Upper lobe of left lung (tissue), 6 donors: ENCODE results near the gene FRMPD4. TPM values are rescaled to one million over a fixed set of nuclear protein-coding genes. Genes with fewer than 3 reads are reported as not detected.

Experiments used
- ATAC-seq, 2 donors: fragments of 200-7000 bp; cut with Tn5 transposase; one replicate each; pipeline ENCODE4 v1.9.1; 2022; ENCODE audit warnings: mild to moderate bottlenecking in 2 of 2, moderate library complexity in 2 of 2; ENCODE audit not compliant: low FRiP score in 2 of 2
- DNase-seq, 2 donors: peaks; one replicate each; pipeline ENCODE4 v3.0.0-alpha.2; 2019 to 2020
- H3K27ac ChIP-seq, 4 donors: fragments of 200-600 bp; sonication (generic); one replicate each; pipeline ENCODE4 v1.5.1; 2016 to 2019
- H3K27me3 ChIP-seq, 4 donors: fragments of 200-600 bp; sonication (generic); one replicate each; pipeline ENCODE4 v1.5.1; 2017 to 2019
- H3K36me3 ChIP-seq, 4 donors: fragments of 200-600 bp; sonication (generic); one replicate each; pipeline ENCODE4 v1.5.1; 2016 to 2019
- H3K4me1 ChIP-seq, 4 donors: fragments of 200-600 bp; sonication (generic); one replicate each; pipeline ENCODE4 v1.5.1; 2018 to 2019
- H3K4me3 ChIP-seq, 4 donors: fragments of 200-600 bp; sonication (generic); one replicate each; pipeline ENCODE4 v1.5.1; 2017 to 2019; ENCODE audit warnings: mild to moderate bottlenecking in 2 of 4, moderate library complexity in 1 of 4
- H3K9me3 ChIP-seq, 4 donors: fragments of 200-600 bp; sonication (generic); one replicate each; pipeline ENCODE4 v1.5.1; 2018 to 2019
- EP300 ChIP-seq, 4 donors: sonication (generic); formaldehyde crosslinking; IDR thresholded peaks; one replicate each; pipeline ENCODE4 v1.5.1; 2017; ENCODE audit warnings: antibody characterized with exemption in 4 of 4, control low read depth in 2 of 4
- POLR2A ChIP-seq, 4 donors: fragments of 450-650 bp; IDR thresholded peaks; one replicate each; pipeline ENCODE4 v1.5.1; 2016 to 2017; ENCODE audit warnings: antibody characterized with exemption in 4 of 4, mild to moderate bottlenecking in 2 of 4
- POLR2AphosphoS5 ChIP-seq, 2 donors: sonication (generic); formaldehyde crosslinking; IDR thresholded peaks; one replicate each; pipeline ENCODE4 v1.5.1; 2017; ENCODE audit warnings: antibody characterized with exemption in 2 of 2
- WGBS, 2 donors: methylation state at CpG; one replicate each; pipeline ENCODE4 v1.1.5; 2017 to 2018; 5-methylcytosine and 5-hydroxymethylcytosine counted together
- total RNA-seq, 6 donors: library from RNA; depleted of rRNA in 4 of 6; stranded (reverse); fragments of >200 nt in 4 of 6; gene quantifications; one replicate each; pipeline versions ENCODE4 v1.1.0 to v1.2.1, GENCODE V29; 2016 to 2021
- TF ChIP-seq, protein P1 (sequence below), 6 experiments: fragments of 450-650 bp in 4 of 6; fragments of 200-600 bp in 2 of 6; sonication (generic) in 2 of 6; IDR thresholded peaks; one replicate each; pipeline ENCODE4 v1.5.1; 2016 to 2019; ENCODE audit warnings: antibody characterized with exemption in 6 of 6
- donor health status: DM: no; HTN: no; CAD: no; lungs with moderate emphysema.
- donor health status: DM: no; HTN: yes; CAD: no; lungs with severe emphysema.

The FRMPD4 gene
- total RNA-seq, 6 donors from 2014 or later, result 0.03 to 0.15 (median 0.10) TPM; not detected in 2

GRCh38 chrX:12421918-12422317 is 283.6 kb downstream of the FRMPD4 start:
- Histone ChIP-seq H3K4me3 (no peak overlapping the region), H3K36me3 (no peaks in the 10 kb centered on the region), H3K27ac (no peak overlapping the region), H3K27me3 (no peaks in the 10 kb centered on the region), H3K9me3 (no peaks in the 10 kb centered on the region), H3K4me1 (no peaks in the 10 kb centered on the region)
- no peak for ATAC-seq
- TF ChIP-seq EP300 (IDR thresholded peaks at IDR 0.05), result no peak
- TF ChIP-seq, protein P1, sequence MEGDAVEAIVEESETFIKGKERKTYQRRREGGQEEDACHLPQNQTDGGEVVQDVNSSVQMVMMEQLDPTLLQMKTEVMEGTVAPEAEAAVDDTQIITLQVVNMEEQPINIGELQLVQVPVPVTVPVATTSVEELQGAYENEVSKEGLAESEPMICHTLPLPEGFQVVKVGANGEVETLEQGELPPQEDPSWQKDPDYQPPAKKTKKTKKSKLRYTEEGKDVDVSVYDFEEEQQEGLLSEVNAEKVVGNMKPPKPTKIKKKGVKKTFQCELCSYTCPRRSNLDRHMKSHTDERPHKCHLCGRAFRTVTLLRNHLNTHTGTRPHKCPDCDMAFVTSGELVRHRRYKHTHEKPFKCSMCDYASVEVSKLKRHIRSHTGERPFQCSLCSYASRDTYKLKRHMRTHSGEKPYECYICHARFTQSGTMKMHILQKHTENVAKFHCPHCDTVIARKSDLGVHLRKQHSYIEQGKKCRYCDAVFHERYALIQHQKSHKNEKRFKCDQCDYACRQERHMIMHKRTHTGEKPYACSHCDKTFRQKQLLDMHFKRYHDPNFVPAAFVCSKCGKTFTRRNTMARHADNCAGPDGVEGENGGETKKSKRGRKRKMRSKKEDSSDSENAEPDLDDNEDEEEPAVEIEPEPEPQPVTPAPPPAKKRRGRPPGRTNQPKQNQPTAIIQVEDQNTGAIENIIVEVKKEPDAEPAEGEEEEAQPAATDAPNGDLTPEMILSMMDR (IDR thresholded peaks at IDR 0.05), result no peak
- TF ChIP-seq POLR2AphosphoS5 (IDR thresholded peaks at IDR 0.05), result no peak
- no peak for TF ChIP-seq POLR2A (IDR thresholded peaks at IDR 0.05)
- no peak for DNase-seq
- 30 to 66% methylated on average over 5 of the region's 5 CpGs for WGBS, 2 donors

DNA sequence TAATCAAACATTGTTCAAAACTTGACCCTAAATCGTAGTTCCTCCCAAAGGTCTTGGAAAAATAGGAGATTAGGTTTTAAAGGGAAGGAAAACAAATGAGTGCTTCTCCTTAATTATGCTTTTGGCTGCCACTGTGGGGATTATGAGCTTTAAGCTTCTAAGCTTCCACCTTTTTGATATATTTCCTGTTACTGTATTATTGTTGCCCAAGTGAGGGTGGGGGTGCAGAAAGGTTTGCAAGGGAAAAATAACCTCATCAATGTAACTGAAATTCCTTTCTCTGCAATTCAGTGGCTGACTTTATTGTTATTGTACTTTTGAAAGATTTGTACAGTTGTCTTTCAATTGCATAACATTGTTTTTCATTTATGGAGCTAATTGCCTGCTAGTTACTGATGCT is 285.1 kb downstream of the FRMPD4 start:
- 58 to 67% methylated on average over 1 of the region's 1 CpG for WGBS, 2 donors
- no peaks in the 10 kb centered on the region for H3K9me3 ChIP-seq
- ATAC-seq, result no peak
- DNase-seq, result no peak
- TF ChIP-seq POLR2A (IDR thresholded peaks at IDR 0.05) (no peak), EP300 (IDR thresholded peaks at IDR 0.05) (no peak), POLR2AphosphoS5 (IDR thresholded peaks at IDR 0.05) (no peak)
- TF ChIP-seq, protein P1 (IDR thresholded peaks at IDR 0.05), result no peak
- H3K4me3 ChIP-seq, result no peak overlapping the region
- no peaks in the 10 kb centered on the region for H3K27me3 ChIP-seq
- H3K27ac ChIP-seq, result no peak overlapping the region
- no peaks in the 10 kb centered on the region for H3K36me3 ChIP-seq
- H3K4me1 ChIP-seq, result no peaks in the 10 kb centered on the region

- H3K9me3 ChIP-seq, result no peaks in the 10 kb centered on the region
- no peaks in the 10 kb centered on the region for H3K4me1 ChIP-seq
- WGBS, 2 donors, result 74 to 79% methylated on average over 2 to 4 of the region's 4 CpGs
- H3K27me3 ChIP-seq, result no peaks in the 10 kb centered on the region
- H3K27ac ChIP-seq, result no peak overlapping the region
- ATAC-seq (no peak), DNase-seq (no peak)
- no peak overlapping the region for H3K4me3 ChIP-seq
- no peaks in the 10 kb centered on the region for H3K36me3 ChIP-seq
- TF ChIP-seq POLR2AphosphoS5 (IDR thresholded peaks at IDR 0.05), result no peak
- no peak for TF ChIP-seq EP300 (IDR thresholded peaks at IDR 0.05)
- TF ChIP-seq POLR2A (IDR thresholded peaks at IDR 0.05), result no peak
- TF ChIP-seq, protein P1 (IDR thresholded peaks at IDR 0.05), result no peak
Observed at GRCh38 chrX:12425496-12425895, 287.2 kb downstream of the FRMPD4 start.

GRCh38 chrX:12426420-12426819 is 288.1 kb downstream of the FRMPD4 start:
- ATAC-seq, result no peak
- no peaks in the 10 kb centered on the region for H3K27me3 ChIP-seq
- H3K27ac ChIP-seq, result no peak overlapping the region
- no peaks in the 10 kb centered on the region for H3K9me3 ChIP-seq
- no peak for DNase-seq
- 76 to 81% methylated on average over 2 of the region's 2 CpGs for whole genome bisulfite sequencing, 2 donors
- no peaks in the 10 kb centered on the region for H3K36me3 ChIP-seq
- TF ChIP-seq, protein P1 (IDR thresholded peaks at IDR 0.05), result no peak
- TF ChIP-seq EP300 (IDR thresholded peaks at IDR 0.05) (no peak), POLR2AphosphoS5 (IDR thresholded peaks at IDR 0.05) (no peak), POLR2A (IDR thresholded peaks at IDR 0.05) (no peak)
- H3K4me3 ChIP-seq, result no peak overlapping the region
- H3K4me1 ChIP-seq, result no peaks in the 10 kb centered on the region

GRCh38 chrX:12434493-12434892 is 296.2 kb downstream of the FRMPD4 start:
- H3K4me1 ChIP-seq, result no peaks in the 10 kb centered on the region
- H3K27ac ChIP-seq, result no peak overlapping the region
- H3K36me3 ChIP-seq, result no peaks in the 10 kb centered on the region
- no peak for TF ChIP-seq POLR2A (IDR thresholded peaks at IDR 0.05)
- TF ChIP-seq EP300 (IDR thresholded peaks at IDR 0.05), result no peak
- TF ChIP-seq, protein P1 (IDR thresholded peaks at IDR 0.05), result no peak
- no peak for TF ChIP-seq POLR2AphosphoS5 (IDR thresholded peaks at IDR 0.05)
- H3K4me3 ChIP-seq, result no peak overlapping the region
- no peaks in the 10 kb centered on the region for H3K27me3 ChIP-seq
- no peak for DNase-seq
- 20 to 31% methylated on average over 1 of the region's 1 CpG for WGBS, 2 donors
- ATAC-seq, result no peak
- no peaks in the 10 kb centered on the region for H3K9me3 ChIP-seq
